ENCODE measurements around the gene RHBDF1. TPM values are rescaled to one million over a fixed set of nuclear protein-coding genes. Genes with fewer than 3 reads are reported as not detected.

The RHBDF1 gene
- total and polyA plus RNA-seq, 9 of the 15 experiments (the other 6 are each of a cell fraction or from before 2014, with no cell fraction given) = 1.0 to 8.2 (median 4.2) TPM

GRCh38 chr16:119835-120491, 47.5 kb upstream of the RHBDF1 start (continued):
- TF ChIP-seq REST (IDR thresholded peaks at IDR 0.05; ENCODE audit: borderline replicate concordance) (peak; percentile 21; the same call in 1 of the 2 replicates), REST (CRISPR knock-in tag; IDR thresholded peaks at IDR 0.05; ENCODE audit: low read depth) (no peak), MTA2 (IDR thresholded peaks at IDR 0.05; ENCODE audit: low read depth) (peak; percentile 74), ZNF79 (CRISPR knock-in tag; IDR thresholded peaks at IDR 0.05; ENCODE audit: low read depth) (no peak), MECOM (CRISPR knock-in tag; IDR thresholded peaks at IDR 0.05) (no peak), KDM1A (IDR thresholded peaks at IDR 0.05) (peak in 1 of 2 experiments; percentile 41; a peak in 1 of 4 replicates), ZNF274 (IDR thresholded peaks at IDR 0.05; ENCODE audit: borderline replicate concordance, low read depth, low read length) (no peak), ZNF24 (IDR thresholded peaks at IDR 0.05) (no peak), ZBTB8A (IDR thresholded peaks at IDR 0.05; ENCODE audit: partially characterized antibody) (no peak), ZFP91 (CRISPR knock-in tag; IDR thresholded peaks at IDR 0.05) (no peak), E2F5 (CRISPR knock-in tag; IDR thresholded peaks at IDR 0.05) (no peak), NFIC (IDR thresholded peaks at IDR 0.05) (peak; percentile 67), ZNF217 (CRISPR knock-in tag; IDR thresholded peaks at IDR 0.05) (no peak), BHLHE40 (IDR thresholded peaks at IDR 0.05; ENCODE audit: low read length) (peak; percentile 83), NFIX (CRISPR knock-in tag; IDR thresholded peaks at IDR 0.05; ENCODE audit: low read depth) (no peak)
